RWPE1 (cell line): ENCODE results near the gene CCDC188.

Experiments
- CTCF ChIA-PET: fragments of 350-600 bp; sonication (Branson Sonifier 250); formaldehyde crosslinking; extraction: SDS; loops from one replicate; lab custom pipeline; 2021; lab: Yijun Ruan, JAX
- POLR2A ChIA-PET: fragments of 400-600 bp; formaldehyde crosslinking; extraction: SDS; loops from one replicate; lab custom pipeline; 2020; ENCODE audit warnings: antibody characterized with exemption; ENCODE audit not compliant: low non-redundant PET; lab: Yijun Ruan, JAX
- DNase-seq: peaks from one replicate; pipeline ENCODE4 v3.0.0; 2012; ENCODE audit warnings: low spot score
- H3K27ac ChIP-seq: fragments of 450-650 bp; 2 replicates; pipeline ENCODE4 v1.5.1; 2017
- CTCF ChIP-seq: fragments of 450-650 bp; conservative IDR thresholded peaks from 2 replicates; pipeline ENCODE4 v1.5.1; 2017; ENCODE audit warnings: low read depth, mild to moderate bottlenecking

Gene CCDC188

GRCh38 chr22:20129747-20130014 is 21.2 kb downstream of the CCDC188 start:
- TF ChIP-seq CTCF, result no peak
- ChIA-PET CTCF (interaction anchor here (0.6 kb wide), 1 partner anchor 174 kb away, joined by 3 read pairs; no protein-coding TSS in a partner anchor), POLR2A (no interaction called here)
- DNase-seq, result no peak
- peak overlapping the region; percentile 86 for H3K27ac ChIP-seq

GRCh38 chr22:20128902-20129746 is 21.7 kb downstream of the CCDC188 start:
- CTCF ChIA-PET, result interaction anchor here (0.6 kb wide), 1 partner anchor 174 kb away, joined by 3 read pairs; no protein-coding TSS in a partner anchor
- DNase-seq, result no peak
- peak overlapping the region; percentile 86 for H3K27ac ChIP-seq
- POLR2A ChIA-PET, result no interaction called here
- 0 out of 2 replicates have a peak, but pooled peaks have one; percentile 14 for TF ChIP-seq CTCF

- no peak for TF ChIP-seq CTCF
- ChIA-PET POLR2A (no interaction called here), CTCF (no interaction called here)
- H3K27ac ChIP-seq, result peak overlapping the region; percentile 86
- DNase-seq, result no peak
These were observed 22.3 kb downstream of the CCDC188 start for GRCh38 chr22:20128619-20128901.

GRCh38 chr22:20127869-20128618 is 22.8 kb downstream of the CCDC188 start:
- no peak for TF ChIP-seq CTCF
- POLR2A ChIA-PET, result no interaction called here
- CTCF ChIA-PET, result no interaction called here
- no peak for DNase-seq
- H3K27ac ChIP-seq, result peak overlapping the region; percentile 86

GRCh38 chr22:20127318-20127868 is 23.5 kb downstream of the CCDC188 start:
- no peak for TF ChIP-seq CTCF
- H3K27ac ChIP-seq, result peak overlapping the region; percentile 86
- no peak for DNase-seq
- ChIA-PET POLR2A (interaction anchor here (0.6 kb wide), 1 partner anchor 12 kb away, joined by 3 read pairs; no protein-coding TSS in a partner anchor), CTCF (no interaction called here)

- no peak for TF ChIP-seq CTCF
- POLR2A ChIA-PET, result no interaction called here
- CTCF ChIA-PET, result interaction anchor here (0.7 kb wide), 1 partner anchor 114 kb away, joined by 3 read pairs; no protein-coding TSS in a partner anchor
These were observed 24.4 kb downstream of the CCDC188 start for GRCh38 chr22:20126284-20127029.

More at GRCh38 chr22:20126284-20127029, 24.4 kb downstream of the CCDC188 start:
- no peak for DNase-seq
- peak overlapping the region; percentile 86 for H3K27ac ChIP-seq
